WERI-Rb-1 (cell line): ENCODE data around the gene CA7.
A peak's percentile ranks its signal among the peaks of the same experiment; 100 is the strongest.

Experiments
- DNase-seq: peaks from one replicate; pipeline ENCODE4 v3.0.0-alpha.2; 2020
- H3K27ac ChIP-seq: fragments of 250-450 bp; sonication (Bioruptor Pico); 2 replicates; pipeline ENCODE4 v1.5.1; 2020; ENCODE audit warnings: mild to moderate bottlenecking, moderate library complexity
- H3K27me3 ChIP-seq: fragments of 250-450 bp; sonication (Bioruptor Pico); 2 replicates; pipeline ENCODE4 v1.5.1; 2021; ENCODE audit warnings: mild to moderate bottlenecking, low read depth, moderate library complexity; ENCODE audit not compliant: insufficient read depth, severe bottlenecking
- H3K36me3 ChIP-seq: fragments of 250-450 bp; sonication (Bioruptor Pico); 2 replicates; pipeline ENCODE4 v1.5.1; 2020; ENCODE audit warnings: mild to moderate bottlenecking, moderate library complexity
- H3K4me3 ChIP-seq: 2 replicates; pipeline ENCODE4 v1.5.1; 2011; ENCODE audit warnings: low read depth, mild to moderate bottlenecking, control low read depth, low read length
- H3K9me3 ChIP-seq: fragments of 250-450 bp; sonication (Bioruptor Pico); 2 replicates; pipeline ENCODE4 v1.5.1; 2021; ENCODE audit warnings: mild to moderate bottlenecking, moderate library complexity; ENCODE audit not compliant: severe bottlenecking
- TF ChIP-seq, protein P1 (sequence below): IDR thresholded peaks from 2 replicates; pipeline ENCODE4 v1.5.1; 2011; ENCODE audit warnings: low read depth, mild to moderate bottlenecking, control low read depth, inconsistent platforms, low read length

CA7 gene

DNA sequence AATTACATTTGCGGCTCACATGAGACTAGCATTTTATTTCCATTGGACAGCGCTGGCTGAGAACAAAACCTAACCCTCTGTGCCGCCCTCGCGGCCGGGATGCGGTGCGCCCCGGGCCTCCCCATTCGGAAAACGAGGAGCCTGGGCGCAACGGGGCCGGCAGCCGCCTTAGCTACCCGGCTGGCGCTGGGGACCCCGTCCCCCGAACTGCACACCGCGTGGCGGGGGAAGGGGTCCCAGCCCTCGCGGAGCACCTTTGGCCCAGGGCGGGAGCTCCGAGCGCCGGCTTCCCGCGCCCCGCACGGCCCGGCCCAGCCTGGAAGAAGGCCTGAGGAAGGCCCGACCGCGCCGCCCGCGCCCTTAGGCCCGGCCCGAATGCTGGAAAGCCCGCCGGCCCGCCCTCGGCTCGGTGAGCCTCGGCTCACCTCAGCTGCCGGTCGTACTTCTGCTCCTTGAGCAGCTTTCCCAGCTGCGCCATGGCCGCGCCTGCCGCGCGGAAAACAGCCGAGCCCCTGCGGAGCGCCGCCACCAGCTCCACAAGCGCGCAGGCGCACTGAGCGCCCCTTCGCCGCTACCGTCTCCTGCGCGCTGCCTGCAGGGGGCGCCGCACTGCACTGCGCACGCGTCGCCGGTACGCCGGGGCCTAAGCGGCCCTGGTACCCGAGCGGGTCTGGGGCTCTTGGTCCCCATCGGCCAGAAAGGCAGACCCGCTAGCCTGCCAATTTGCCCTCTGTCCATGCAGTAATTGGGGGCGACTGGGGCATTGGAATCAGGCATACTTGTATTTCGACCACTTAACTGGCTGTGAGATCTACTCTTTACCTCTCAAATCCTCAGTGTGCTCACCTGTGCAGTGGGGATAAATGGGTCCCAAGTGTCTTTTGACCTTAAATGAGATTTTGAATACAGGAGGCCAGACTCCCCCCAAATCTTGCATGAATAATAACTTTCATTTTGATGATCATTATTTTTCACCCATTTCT is 13.5 kb upstream of the CA7 start, which contains the start of gene NAE1:
NAE1 (minus strand) TSS at position 555 of the 983 bp plus-strand sequence; CDS start at position 478, 77 bp downstream.
- DNase-seq, result peak; percentile 83
- Histone ChIP-seq H3K4me3 (peak within 1 kb of the TSS; percentile 93), H3K27ac (peak within 1 kb of the TSS; percentile 94), H3K27me3 (no peaks in the 10 kb centered on the region), H3K9me3 (no peaks in the 10 kb centered on the region), H3K36me3 (peaks cover 35% of the 10 kb centered on the region)
- TF ChIP-seq, protein P1, sequence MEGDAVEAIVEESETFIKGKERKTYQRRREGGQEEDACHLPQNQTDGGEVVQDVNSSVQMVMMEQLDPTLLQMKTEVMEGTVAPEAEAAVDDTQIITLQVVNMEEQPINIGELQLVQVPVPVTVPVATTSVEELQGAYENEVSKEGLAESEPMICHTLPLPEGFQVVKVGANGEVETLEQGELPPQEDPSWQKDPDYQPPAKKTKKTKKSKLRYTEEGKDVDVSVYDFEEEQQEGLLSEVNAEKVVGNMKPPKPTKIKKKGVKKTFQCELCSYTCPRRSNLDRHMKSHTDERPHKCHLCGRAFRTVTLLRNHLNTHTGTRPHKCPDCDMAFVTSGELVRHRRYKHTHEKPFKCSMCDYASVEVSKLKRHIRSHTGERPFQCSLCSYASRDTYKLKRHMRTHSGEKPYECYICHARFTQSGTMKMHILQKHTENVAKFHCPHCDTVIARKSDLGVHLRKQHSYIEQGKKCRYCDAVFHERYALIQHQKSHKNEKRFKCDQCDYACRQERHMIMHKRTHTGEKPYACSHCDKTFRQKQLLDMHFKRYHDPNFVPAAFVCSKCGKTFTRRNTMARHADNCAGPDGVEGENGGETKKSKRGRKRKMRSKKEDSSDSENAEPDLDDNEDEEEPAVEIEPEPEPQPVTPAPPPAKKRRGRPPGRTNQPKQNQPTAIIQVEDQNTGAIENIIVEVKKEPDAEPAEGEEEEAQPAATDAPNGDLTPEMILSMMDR, result peak; percentile 97

GRCh38 chr16:66832190-66832589 is 12.0 kb upstream of the CA7 start:
- no peak for DNase-seq
- peaks cover 20% of the 10 kb centered on the region for H3K36me3 ChIP-seq
- no peaks in the 10 kb centered on the region for H3K27me3 ChIP-seq
- no peak overlapping the region for H3K27ac ChIP-seq
- no peak overlapping the region for H3K4me3 ChIP-seq
- TF ChIP-seq, protein P1, result no peak
- H3K9me3 ChIP-seq, result no peaks in the 10 kb centered on the region

DNA sequence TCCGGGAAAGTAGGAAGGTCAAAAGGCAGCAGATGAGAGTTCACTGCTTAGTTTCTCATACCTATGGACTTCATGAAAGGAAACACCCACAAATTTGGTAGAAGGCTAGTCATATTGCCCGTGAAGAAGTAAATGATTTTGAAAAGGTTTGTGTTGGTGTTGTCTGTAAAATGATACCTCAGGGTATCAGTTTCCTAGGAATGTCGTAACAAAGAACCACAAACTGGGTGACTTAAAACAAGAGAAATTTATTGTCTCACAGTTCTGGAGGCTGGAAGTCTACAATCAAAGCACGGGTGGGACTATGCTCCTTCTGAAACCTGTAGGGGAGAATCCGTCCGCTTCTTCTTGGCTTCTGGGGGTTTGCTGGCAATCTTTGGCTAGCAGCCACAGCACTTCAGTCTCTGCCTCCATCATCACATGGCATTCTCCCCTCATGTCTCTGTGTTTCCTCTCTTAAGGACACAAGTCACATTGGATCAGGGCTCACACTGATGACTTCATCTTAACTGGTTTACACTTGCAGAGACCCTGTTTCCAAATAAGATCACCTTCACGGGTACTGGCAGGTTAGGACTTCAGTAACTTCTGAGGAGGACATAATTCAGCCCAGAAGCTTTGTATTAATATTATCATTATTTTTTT is 11.4 kb upstream of the CA7 start:
- DNase-seq, result no peak
- no peaks in the 10 kb centered on the region for H3K27me3 ChIP-seq
- H3K27ac ChIP-seq, result no peak overlapping the region
- TF ChIP-seq, protein P1, result no peak
- no peaks in the 10 kb centered on the region for H3K9me3 ChIP-seq
- H3K36me3 ChIP-seq, result peaks cover 14% of the 10 kb centered on the region
- H3K4me3 ChIP-seq, result no peak overlapping the region

GRCh38 chr16:66834746-66835145 is 9.5 kb upstream of the CA7 start:
- no peak overlapping the region for H3K27ac ChIP-seq
- no peak overlapping the region for H3K4me3 ChIP-seq
- H3K36me3 ChIP-seq, result peaks cover 4% of the 10 kb centered on the region; the same call in 1 of the 2 replicates
- H3K27me3 ChIP-seq, result no peaks in the 10 kb centered on the region
- H3K9me3 ChIP-seq, result no peaks in the 10 kb centered on the region
- TF ChIP-seq, protein P1, result no peak
- DNase-seq, result no peak

GRCh38 chr16:66840883-66841282 is 3.3 kb upstream of the CA7 start:
- Histone ChIP-seq H3K4me3 (no peak overlapping the region), H3K27ac (no peak overlapping the region), H3K9me3 (no peaks in the 10 kb centered on the region), H3K27me3 (peaks cover 17% of the 10 kb centered on the region), H3K36me3 (no peaks in the 10 kb centered on the region)
- TF ChIP-seq, protein P1, result no peak
- no peak for DNase-seq
